HG02798 (cell line): Measurements from ENCODE around the gene OR52I1.

Experiments used
- ATAC-seq: cut with Tn5 transposase; IDR thresholded peaks from one replicate; pipeline ENCODE4 v1.9.1; 2021; ENCODE audit warnings: mild to moderate bottlenecking; ENCODE audit not compliant: unreplicated experiment, poor library complexity

The OR52I1 gene

DNA sequence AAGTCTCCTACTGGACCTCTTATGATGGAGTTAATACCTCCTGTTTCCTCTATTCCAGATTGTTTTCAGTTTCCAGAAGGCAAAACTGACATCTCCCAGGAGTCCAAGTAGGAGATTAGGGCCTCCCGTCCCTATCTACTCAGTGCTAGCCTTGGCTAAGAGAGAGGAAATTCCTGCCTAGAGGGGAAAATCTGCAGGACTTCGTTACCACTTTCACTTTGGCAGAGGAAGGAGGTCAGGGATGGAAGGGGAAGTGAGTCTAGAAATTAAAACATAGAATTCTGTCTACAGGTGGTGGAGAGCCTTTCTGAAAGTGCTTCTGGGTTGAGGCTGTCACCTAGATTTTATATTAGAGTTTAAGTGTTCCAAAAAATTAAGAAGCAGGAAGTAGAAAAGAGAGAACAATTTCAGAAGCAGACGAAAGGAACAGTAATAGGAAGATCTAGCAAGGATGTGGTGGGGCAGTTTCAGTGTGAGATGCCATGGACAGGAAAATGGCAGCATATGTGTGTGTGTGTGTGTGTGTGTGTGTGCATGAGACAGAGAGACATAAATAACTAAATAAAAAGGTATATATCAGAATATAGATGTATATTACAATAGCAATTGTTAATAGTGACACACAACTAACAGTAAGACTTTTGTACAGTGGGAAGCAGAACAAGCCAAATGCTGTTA, 16.6 kb downstream of the OR52I1 start:
- no peak for ATAC-seq

DNA sequence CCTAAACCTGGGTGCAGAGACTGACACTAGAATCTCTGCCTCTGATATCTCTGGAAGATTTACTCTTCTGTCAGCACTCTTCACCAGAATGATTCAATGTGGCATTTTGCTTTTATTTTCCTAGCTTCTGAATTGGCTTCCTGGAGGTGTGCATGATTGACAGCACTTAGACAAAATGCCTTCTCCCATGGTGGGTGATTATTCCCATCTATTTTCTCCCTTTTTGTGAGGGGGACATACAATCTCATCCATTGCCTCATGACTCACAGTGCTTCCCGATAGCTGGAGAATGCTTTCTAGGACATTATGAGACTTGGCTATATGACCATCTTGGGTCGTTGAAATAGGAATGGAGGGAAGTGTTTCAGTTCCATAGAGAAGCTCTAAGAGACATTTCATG, 18.1 kb downstream of the OR52I1 start:
- ATAC-seq = no peak

DNA sequence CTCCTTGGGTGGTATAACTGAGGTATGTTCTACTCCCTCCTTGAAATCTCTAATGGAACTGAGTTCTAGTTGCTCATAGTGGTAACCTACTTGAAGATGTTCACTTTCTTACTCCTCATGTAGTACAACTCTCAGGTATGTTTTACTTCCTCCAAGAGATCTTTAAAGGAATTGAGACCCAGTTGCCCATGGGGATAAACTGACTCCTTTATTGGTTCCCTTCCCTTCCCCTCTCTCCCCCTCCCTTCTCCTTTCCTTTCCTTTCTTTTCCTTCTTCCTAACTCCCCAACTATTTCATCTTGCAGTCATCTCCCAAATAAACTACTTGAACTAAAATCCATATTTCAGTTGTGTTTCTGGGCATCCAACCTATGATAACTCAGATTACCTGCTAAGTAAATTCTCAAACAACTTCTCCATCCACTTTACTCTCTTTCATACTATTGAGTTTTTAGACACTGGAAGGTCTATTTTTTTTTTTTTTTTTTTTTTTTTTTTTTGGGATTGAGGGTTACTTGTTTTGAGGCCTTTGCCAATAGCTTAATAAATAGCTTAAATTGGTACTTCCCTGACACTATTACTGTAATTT, 22.1 kb downstream of the OR52I1 start:
- no peak for ATAC-seq

DNA sequence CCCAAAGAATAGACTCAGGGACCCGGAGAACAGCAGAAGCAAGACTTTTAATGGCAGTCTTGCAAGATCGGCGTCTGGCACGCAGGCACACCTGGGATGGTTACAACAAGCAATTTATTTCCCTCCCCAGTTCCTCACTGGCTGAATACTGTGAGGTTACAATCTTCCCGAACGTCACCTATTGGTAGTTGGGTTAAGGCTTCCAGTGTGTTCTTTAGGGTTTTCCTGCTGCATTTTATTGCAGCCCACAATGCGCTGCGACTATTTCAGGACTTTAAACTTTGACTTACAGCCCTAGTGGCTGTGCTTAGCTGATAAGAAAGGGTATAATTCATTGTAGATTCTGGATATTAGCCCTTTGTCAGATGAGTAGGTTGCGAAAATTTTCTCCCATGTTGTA, 25.7 kb downstream of the OR52I1 start:
- ATAC-seq = no peak

DNA sequence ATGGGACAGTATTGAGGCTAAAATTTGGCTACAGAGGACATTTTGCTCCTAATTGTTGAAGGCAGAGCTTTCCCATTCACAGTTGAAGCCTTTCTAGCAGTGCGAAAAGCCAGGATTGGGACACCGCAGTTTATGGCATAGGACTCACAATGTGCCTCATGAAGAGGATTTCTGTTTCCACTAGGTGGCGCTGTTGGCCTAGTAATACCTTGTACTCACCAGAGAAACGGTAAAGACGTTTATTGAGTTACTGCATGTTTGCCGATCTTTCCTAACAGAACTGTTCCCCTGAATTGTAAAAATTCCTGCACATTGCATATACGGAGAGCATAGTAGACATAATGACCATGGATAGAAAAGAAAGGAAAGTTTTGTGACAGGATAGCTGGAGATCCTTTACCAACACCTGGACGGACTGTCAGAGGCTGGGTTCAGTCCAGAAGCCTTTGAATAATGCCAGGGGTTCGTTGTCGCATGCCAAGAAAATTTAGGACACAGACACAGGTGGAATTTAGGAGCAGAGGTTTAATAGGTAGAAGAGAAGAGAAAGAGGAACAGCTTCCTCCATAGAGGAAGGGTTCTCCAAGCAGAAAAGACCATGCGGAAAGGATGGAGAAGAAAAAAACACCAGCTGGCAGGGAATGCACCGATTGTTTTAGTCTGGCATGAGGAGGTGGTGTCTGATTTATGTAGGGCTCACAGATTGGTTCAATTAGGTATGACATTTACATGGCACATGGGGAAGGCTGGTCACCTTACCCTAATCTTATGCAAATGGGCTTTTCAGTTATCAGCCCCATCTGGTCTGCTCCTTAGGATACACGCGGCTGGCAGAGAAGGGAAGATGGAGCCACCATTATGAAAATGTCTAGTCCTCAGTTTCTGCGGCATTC, 32.6 kb downstream of the OR52I1 start:
- peak; percentile 71 for ATAC-seq

DNA sequence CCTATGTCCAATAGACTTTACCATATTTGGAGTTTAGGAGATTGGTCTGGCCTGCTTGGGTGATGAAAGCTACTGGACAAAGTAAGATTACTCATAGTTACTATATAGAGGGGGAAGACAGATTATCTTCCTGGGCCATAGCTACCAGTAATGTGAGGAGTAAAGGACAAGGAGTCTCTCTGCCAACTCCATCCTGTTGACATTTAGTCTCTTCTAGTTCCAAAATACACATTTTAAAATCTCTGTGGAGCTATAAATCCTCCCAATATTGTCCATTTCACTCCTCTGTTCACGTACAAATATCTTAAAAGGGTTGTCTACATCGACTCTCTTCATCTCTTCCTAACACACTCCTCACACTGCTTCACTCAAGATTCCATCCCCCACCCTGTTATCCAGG, 42.3 kb downstream of the OR52I1 start:
- no peak for ATAC-seq

DNA sequence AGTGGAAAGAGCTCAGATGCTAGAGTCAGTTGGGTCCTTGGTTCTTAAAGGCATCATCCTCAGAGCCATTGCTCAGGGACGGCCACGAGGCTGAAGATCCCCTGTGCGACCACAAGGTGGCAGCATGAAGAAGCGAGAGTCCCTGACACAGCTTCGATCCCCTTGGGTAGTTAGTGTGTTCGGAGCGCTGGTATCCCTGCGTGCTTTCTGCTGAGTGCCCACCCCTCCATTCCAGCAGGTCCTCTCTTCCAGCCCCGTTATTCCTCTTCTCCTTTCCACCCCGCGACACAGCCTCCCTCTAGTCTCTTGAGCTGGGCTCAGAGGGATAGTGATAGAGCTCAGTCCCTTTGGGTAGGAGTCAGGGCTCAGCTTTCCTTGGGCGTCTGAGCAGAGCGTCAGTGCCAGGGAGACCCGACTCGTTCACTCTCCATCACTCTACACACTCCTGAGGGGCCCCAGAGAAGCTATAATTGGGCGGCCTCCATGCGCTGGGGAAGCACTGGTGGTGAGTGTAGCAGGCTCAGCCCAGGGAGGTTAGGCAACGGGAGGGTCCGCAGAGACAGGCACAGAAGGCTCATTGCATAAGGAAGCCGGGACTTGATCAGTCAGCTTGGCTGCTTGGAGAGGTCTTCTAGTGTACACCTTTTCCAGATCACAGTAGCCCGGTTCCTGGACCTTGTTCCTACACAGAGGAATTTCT, 43.3 kb downstream of the OR52I1 start, which contains the start of gene OR51D1:
OR51D1 (plus strand) TSS at position 516 of the 700 bp plus-strand sequence. CDS start 2,314 bp downstream, outside the sequence.
- ATAC-seq = peak; percentile 96

DNA sequence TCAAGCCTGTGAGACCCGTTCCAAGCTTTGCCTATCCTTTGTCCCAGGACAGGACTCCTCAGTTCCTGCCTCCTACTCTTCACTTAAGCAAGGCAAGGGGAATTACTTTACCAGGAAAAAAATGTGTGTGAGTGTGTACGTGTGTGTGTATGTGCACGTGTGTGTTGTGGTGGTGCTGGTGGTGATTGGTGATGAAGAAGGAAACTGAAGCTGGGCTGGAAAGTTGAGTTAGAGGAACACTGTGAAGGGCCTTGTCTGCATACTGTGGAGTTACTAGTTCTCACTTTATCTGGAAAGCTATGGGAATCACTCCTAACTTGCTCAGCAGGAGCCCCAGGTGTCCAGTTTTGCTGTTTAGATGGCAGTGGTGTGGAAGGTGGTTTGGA, 43.8 kb downstream of the OR52I1 start:
- ATAC-seq = no peak

DNA sequence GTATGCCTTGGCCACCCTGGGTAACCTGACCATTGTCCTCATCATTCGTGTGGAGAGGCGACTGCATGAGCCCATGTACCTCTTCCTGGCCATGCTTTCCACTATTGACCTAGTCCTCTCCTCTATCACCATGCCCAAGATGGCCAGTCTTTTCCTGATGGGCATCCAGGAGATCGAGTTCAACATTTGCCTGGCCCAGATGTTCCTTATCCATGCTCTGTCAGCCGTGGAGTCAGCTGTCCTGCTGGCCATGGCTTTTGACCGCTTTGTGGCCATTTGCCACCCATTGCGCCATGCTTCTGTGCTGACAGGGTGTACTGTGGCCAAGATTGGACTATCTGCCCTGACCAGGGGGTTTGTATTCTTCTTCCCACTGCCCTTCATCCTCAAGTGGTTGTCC, 46.1 kb downstream of the OR52I1 start:
- no peak for ATAC-seq

DNA sequence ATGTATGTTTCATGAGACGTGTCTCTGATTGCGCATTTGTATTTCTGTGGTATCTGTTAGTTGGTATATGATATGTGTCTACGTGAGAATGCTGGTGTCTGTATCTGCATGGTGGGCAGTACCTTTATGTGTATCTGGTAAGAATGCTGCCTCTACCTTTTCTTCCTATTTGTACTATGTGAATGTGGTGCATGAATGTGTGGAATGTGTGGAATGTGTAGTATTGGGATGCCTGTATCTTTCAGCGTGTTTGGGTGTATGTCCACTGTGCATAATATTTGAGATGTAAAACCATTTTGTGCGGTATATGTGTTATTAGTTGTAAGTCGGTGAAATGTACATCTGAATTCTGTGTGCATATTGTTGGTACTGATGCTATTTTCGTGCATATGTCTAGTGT, 47.7 kb downstream of the OR52I1 start:
- ATAC-seq = no peak

DNA sequence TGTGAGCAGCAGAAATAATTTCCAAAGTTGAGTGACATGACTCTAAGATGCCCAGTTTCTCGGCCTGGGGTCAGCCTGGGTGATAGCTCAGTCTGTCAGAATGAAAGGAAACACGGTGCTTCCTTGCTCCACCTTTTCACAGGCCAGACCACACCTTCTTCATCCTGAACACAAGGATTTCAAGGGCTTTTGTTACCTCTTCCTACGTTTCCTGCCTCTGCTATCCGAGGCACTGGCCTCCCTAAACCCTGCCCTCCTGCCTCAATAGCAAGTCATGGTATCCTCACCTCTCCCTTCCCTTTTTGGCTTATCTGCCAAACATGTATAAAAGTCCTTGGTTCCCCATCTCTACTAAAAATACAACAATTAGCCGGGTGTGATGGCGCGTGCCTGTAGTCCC, 48.2 kb downstream of the OR52I1 start:
- no peak for ATAC-seq

DNA sequence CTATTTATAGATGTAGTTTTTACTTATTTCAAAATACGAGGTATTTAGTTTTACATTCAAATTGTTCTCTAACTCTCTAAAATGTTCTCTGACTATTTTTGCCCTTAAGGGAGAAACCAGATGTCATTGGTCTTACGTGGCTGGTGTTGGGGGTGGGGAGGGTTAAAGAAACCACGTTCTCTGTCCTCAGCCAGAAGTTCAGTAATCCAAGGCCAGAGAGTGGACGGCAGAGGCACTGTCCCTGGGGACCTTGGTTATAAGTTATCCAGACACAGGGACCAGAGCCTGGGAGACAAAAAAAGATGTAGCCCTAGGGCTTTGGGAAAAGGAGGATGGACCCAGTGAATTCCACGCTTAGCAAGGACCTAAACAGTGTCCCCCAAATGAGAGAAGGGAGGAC, 49.2 kb downstream of the OR52I1 start:
- ATAC-seq = no peak

DNA sequence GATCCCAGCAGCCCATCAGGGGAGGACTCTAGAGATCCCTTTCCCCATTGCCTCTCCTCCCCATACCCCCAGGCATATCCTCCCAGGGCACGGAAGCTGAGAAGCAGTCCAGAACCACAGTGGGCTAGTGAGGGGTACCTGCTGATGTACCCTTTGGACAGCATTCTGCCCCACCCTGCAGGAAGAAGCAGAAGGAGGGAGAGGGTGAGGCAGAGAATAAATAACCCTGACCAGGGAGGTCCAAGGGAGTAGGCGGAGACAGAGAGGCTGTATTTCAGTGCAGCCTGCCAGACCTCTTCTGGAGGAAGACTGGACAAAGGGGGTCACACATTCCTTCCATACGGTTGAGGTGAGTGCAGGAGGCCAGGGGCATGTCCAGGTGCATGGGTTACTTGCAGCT, 49.8 kb downstream of the OR52I1 start, which contains the start of gene OR51E1:
OR51E1 (plus strand) TSS at position 301 of the 400 bp plus-strand sequence. CDS start 8,545 bp downstream, outside the sequence.
- no peak for ATAC-seq

DNA sequence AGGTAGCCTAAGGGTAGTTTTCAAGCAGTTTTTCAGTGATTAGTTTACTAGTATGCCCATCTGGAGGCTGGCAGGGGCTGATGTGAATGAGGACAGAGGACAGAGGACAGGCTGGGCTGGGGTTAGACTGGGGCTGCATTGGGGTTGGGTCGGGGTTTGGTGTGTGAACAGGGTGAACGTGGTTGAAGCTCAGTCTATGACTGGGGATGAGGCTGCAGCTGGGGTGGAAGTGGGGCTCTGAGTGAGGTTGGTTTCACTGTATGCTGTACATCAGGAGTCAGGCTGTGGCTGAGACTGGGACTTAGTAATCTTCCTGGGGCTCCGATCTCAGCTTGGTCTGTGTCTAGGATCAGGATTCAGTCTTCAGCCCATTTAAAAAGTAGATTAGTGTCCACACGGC, 50.4 kb downstream of the OR52I1 start:
- no peak for ATAC-seq
